Frontal cortex (tissue), 4 donors: ENCODE measurements around the gene IGSF3. TPM values are rescaled to one million over a fixed set of nuclear protein-coding genes. Genes with fewer than 3 reads are reported as not detected.

ENCODE experiments used
- DNase-seq, 2 donors: peaks; one replicate each; pipeline ENCODE4 v3.0.0; 2012; ENCODE audit warnings: low spot score in 2 of 2
- FAIRE-seq: peaks from 2 replicates; lab custom pipeline; 2012; peaks lifted over from hg19 to GRCh38; lab: Jason Lieb, UNC
- total RNA-seq: library from RNA; depleted of rRNA; stranded (reverse); fragments of >200 nt; gene quantifications from one replicate; pipeline ENCODE4 v1.2.3, GENCODE V29; 2014
- donor health status: control.
- donor health status: control.
- donor health status: control.

IGSF3 gene
- total RNA-seq, 1 donor from 2014 or later: 134 TPM

DNA sequence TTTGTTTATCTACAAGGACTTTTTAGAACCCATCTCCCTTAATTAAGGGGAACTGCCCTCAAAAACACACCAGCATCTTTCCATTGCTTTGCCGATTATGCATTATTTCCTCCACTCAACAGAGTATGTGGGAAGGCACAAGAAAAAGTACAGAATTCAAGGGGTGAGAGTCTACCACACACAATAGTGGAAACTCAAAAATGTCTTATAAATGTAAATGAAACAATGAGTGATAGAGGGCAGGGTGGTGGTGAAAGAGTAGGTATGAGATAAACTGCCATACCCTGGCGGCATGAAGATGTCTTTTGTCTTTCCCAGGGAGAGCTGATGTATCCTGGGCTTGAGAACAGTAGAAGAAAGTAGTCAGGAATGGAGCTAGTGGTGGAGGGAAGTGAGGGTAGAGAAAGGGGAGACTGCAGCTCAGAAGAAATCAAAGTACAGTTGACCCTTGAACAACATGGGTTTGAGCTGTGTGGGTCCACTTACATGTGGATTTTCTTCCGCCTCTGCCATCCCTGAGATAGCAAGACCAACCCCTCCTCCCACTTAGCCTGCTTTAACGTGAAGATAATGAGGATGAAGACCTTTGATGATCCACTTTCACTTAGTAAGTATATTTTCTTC lies 121.1 kb downstream of the IGSF3 start:
- no peak for DNase-seq
- no peak for FAIRE-seq

DNA sequence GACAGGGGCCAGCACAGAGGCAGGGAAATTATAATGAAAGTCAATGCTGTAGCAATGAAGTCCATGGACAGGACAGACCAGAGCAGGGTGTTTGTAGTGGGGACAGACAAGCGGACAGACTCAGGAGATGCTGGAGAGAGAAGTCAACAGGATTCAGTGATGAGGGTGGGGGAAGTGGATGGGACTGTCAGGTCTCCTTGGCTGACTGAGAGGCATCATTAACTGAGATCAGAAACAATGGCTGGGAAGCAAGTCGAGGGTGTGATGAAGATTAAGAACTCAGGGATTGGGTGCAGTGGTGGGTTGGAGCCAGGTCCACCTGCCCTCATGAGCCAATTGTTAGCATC lies 122.2 kb downstream of the IGSF3 start:
- DNase-seq (no peak), FAIRE-seq (no peak)

- DNase-seq: no peak
- no peak for FAIRE-seq
These were observed 122.8 kb downstream of the IGSF3 start for GRCh38 chr1:116544588-116545358.

- FAIRE-seq: no peak
- no peak for DNase-seq
These were observed 127.4 kb downstream of the IGSF3 start for GRCh38 chr1:116540088-116540487.

DNA sequence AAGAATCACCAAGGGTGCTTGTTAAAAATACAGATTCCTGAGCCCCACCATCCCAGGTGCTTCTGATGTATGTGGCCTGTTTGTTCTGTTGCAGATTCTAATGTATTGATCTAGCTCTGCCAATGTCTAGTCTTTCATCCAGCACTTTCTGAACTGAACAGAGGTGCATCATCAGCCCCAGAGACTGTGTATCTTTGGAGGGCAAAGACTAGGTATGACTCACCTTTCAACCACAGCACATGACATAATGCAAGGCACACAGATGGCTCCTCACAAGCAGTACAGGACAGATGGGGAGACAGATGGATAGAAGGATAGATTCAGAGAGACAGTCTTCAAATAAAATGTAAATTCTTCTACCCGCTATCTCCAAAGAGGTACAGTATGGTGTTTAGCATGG lies 129.0 kb downstream of the IGSF3 start:
- FAIRE-seq: no peak
- DNase-seq: no peak

DNA sequence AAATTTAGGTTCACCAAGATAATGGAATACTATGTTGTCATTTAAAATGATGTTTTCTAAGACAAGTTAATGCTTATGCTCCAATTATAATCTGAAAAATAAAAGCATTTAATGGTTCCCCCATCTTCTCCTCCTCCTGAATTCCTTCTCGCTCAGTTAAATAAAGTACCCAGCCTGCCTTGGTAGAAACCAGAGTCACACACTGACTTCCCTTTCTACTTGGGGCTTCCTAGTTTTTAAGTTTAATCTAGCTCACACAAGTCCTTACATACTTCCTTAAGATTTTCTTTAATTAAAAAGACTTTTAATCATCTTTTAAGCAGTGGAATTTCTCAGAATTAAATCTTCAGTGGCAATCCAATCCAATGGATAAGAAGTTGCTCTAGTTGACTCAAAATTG lies 129.6 kb downstream of the IGSF3 start:
- DNase-seq (no peak), FAIRE-seq (no peak)

DNA sequence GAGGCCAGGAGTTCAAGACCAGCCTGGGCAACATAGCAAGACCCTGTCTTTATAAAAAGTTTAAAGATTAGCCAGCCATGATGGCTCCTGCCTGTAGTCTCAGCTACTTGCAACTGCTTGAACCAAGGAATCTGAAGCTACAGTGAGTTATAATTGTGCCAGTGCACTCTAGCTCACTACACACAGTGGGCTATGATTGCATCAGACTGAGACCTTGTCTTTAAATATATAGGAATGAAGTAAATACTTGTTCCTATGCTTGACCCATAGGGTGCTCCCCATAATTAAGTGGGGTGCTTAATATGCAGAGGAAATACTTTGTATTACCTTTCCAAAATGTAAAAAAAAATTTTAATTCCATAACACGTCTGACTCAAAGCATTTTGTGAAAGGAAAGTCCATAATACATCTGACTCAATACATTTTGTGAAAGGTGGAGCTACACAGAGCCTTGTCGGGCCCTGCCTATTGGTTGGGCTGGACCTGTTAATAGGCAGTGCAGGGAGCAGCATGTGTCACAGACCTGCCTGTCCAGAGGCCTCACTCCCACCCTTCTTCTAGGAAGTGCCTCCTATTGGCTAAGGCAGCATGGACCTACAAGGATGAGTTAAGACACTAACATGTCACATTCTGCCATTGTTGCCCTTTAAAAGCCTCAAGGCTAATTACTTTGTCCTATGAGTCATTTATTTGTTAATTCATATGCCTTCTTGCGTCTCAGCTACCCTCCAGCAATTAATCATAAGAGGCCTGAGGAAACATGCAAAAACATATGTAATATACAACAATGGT lies 130.3 kb downstream of the IGSF3 start:
- no peak for FAIRE-seq
- DNase-seq: no peak

- FAIRE-seq (no peak), DNase-seq (no peak)
These were observed 133.4 kb downstream of the IGSF3 start for GRCh38 chr1:116534014-116534739.

DNA sequence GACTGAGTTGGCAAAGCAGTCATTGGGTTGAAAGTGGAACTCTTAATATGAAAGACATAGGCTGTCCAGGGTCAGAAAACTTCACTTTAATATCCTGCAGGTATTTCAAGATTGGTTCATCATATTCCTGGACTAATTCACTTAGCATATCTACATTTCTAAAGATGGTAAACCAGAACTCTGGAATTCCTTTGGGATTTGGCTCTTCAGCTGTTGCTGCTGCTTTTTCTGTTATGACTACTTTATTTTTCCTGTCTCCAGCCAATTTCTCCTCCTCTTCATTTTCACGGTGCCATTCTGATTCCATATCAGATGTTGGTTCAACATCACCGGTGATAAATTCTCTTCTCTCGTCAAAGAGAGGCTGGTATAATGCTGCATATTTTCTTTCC lies 134.1 kb downstream of the IGSF3 start:
- DNase-seq (no peak), FAIRE-seq (no peak)

- FAIRE-seq: no peak
- no peak for DNase-seq
These were observed 134.7 kb downstream of the IGSF3 start for GRCh38 chr1:116532671-116533428.

- DNase-seq (no peak), FAIRE-seq (no peak)
These were observed 135.6 kb downstream of the IGSF3 start for GRCh38 chr1:116531917-116532316.

DNA sequence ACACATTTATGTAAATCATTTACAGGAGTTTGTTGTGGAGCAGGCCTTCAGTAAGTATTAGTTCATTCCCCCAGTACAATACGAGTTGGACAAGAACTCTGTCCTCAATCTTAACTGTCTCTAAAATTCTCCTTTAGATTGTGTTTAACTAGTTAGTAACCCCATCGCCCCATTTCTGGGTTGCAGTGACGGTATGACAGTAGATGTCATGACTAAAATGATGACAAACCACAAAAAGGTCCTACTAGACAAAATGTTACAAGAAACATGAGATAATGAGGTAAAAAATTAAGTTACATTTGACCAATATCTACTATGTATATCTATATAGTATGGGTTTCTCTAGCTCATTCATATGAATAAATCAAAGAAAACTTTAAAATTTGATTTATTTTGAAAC lies 137.9 kb downstream of the IGSF3 start:
- FAIRE-seq: no peak

GRCh38 chr1:116529199-116529631 lies 138.3 kb downstream of the IGSF3 start:
- DNase-seq (no peak), FAIRE-seq (no peak)

More for the DNA sequence above, 137.9 kb downstream of the IGSF3 start:
- no peak for DNase-seq

DNA sequence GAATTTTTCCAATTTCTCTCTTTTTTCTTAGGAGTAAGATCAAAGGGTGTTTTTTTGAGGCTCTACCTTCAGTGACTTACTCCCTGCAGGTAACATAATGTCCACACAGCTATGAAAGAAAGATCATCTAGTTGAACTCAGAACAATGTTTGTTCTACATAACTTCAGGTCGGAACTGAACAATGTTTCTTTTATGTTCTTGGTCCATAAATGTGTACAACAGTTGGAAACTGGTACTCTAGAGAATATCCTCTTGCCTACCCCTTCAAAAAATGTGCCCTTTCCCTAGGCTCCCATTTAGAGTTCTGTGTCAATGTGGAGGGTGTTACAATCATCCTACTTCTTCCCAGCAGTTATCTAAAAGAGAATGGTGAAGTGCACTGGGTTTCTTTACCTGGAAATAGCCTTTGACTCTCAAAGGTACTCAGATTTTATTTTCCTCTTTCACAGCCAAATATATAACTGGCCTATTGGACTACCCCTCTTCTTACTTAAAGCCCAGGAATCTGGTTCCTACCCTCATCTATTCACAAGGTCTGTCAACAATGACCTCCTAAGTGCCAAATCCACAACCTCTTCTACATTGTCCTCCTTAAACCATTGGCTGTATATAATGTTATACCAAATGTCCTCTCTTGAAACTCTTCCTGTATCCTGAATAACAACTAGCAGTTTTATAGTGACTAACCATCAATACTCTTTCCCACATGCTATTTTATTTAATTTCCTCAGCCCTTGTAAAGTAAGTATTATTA lies 139.0 kb downstream of the IGSF3 start:
- FAIRE-seq: no peak
- DNase-seq: no peak

DNA sequence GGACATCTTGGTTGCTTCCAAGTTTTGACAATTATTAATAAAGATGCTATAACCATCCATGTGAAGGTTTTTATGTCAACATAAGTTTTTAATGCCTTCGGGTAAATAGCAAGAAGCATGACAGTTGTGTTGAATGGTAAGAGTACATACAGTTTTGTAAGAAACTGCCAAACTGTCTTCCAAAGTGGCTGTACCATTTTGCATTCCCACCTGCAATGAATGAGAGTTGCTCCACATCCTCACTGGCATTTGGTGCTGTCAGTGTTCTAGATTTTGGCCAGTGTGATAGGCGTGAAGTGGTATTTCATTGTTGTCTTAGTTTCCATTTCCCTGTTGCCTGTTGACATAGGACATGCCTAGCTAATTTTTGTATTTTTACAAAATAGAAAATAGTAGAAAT lies 142.1 kb downstream of the IGSF3 start:
- no peak for FAIRE-seq
- no peak for DNase-seq
